Astrocyte (in vitro differentiated cells and primary cell): Measurements from ENCODE around the gene TMEM179.

Experiments used
- CTCF ChIP-seq: IDR thresholded peaks from 2 replicates; pipeline ENCODE4 v1.5.1; 2011; ENCODE audit warnings: low read depth, mild to moderate bottlenecking, inconsistent platforms, low read length, moderate library complexity; ENCODE audit not compliant: insufficient read depth
- EZH2 ChIP-seq: IDR thresholded peaks from 2 replicates; pipeline ENCODE4 v1.6.1; 2012; ENCODE audit warnings: mild to moderate bottlenecking, low read length, inconsistent platforms; ENCODE audit not compliant: insufficient read depth

DNA sequence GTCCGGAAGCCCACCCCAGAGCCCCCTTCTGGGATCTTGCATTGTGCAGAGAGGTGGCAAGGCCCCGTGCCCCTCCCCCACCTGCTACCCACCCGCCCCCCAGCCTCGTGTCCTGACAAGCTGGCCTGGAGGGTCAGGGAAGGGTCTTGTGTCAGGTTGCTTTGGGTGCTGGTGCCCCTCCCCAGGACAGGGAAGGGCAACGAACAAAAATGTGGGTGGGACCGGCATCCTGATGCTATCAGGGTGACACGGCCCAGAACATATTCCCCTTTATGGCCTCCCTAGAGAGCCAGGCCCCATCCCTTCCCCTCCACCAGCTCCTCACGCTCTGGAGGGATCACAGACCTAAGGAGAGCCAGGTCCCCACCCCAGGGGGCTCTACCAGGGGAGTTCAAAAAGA lies 38.7 kb upstream of the TMEM179 start:
- no peak for TF ChIP-seq CTCF
- TF ChIP-seq EZH2, result no peak
